NCI-H1436 (cell line): ENCODE measurements around the gene LARP6.
A peak's percentile ranks its signal among the peaks of the same experiment; 100 is the strongest.
"Not testable (repeated sequence)": the region's sequence is repeated elsewhere in the genome, so short reads cannot be mapped to it uniquely, and the experiment has no call there.

Experiments used
- DNase-seq: peaks from one replicate; lab custom pipeline; 2025; lab: John Stamatoyannopoulos, UW

Gene LARP6

GRCh38 chr15:70853973-70854665 lies at the start of gene LARP6:
Gene LARP6 (minus strand): TSS chr15:70854157. CDS start chr15:70854088, 69 bp downstream.
- peak; percentile 66 for DNase-seq

GRCh38 chr15:70902107-70902506 lies 48.1 kb upstream of the LARP6 start:
- no peak for DNase-seq

GRCh38 chr15:70892912-70893560 lies 39.1 kb upstream of the LARP6 start:
- DNase-seq = no peak

GRCh38 chr15:70892002-70892911 lies 38.3 kb upstream of the LARP6 start, which contains the start of the genes LRRC49 and THAP10:
Gene LRRC49 (plus strand): TSS chr15:70892826. CDS start chr15:70892895, 69 bp downstream.
Gene THAP10 (minus strand): TSS chr15:70892433. CDS start chr15:70892272, 161 bp downstream.
- DNase-seq = peak; percentile 88

- DNase-seq = no peak
These were observed 28.4 kb upstream of the LARP6 start for GRCh38 chr15:70882361-70882760.

- no peak for DNase-seq
These were observed 26.8 kb upstream of the LARP6 start for GRCh38 chr15:70880781-70881180.

GRCh38 chr15:70879401-70879800 lies 25.4 kb upstream of the LARP6 start:
- DNase-seq = no peak

GRCh38 chr15:70876683-70877082 lies 22.7 kb upstream of the LARP6 start:
- DNase-seq = no peak

GRCh38 chr15:70876011-70876410 lies 22.1 kb upstream of the LARP6 start:
- no peak for DNase-seq

GRCh38 chr15:70875001-70875782 lies 21.2 kb upstream of the LARP6 start:
- no peak for DNase-seq

- DNase-seq = no peak
These were observed 19.5 kb upstream of the LARP6 start for GRCh38 chr15:70873232-70874054.

GRCh38 chr15:70871490-70871889 lies 17.5 kb upstream of the LARP6 start:
- DNase-seq = not testable (repeated sequence)

- DNase-seq = no peak
These were observed 16.1 kb upstream of the LARP6 start for GRCh38 chr15:70870051-70870450.

GRCh38 chr15:70869346-70869745 lies 15.4 kb upstream of the LARP6 start:
- no peak for DNase-seq

GRCh38 chr15:70867911-70868467 lies 14.0 kb upstream of the LARP6 start:
- DNase-seq = no peak

GRCh38 chr15:70866982-70867641 lies 13.2 kb upstream of the LARP6 start:
- no peak for DNase-seq

GRCh38 chr15:70863450-70864218 lies 9.7 kb upstream of the LARP6 start:
- DNase-seq = no peak

GRCh38 chr15:70859998-70860397 lies 6.0 kb upstream of the LARP6 start:
- no peak for DNase-seq

- DNase-seq = no peak
These were observed 5.5 kb upstream of the LARP6 start for GRCh38 chr15:70859322-70859908.
